Upper lobe of left lung (tissue), 6 donors: ENCODE measurements around the gene OPRPN. TPM values are rescaled to one million over a fixed set of nuclear protein-coding genes. Genes with fewer than 3 reads are reported as not detected.

ENCODE experiments used
- ATAC-seq, 2 donors: fragments of 200-7000 bp; cut with Tn5 transposase; one replicate each; pipeline ENCODE4 v1.9.1; 2022; ENCODE audit warnings: mild to moderate bottlenecking in 2 of 2, moderate library complexity in 2 of 2; ENCODE audit not compliant: low FRiP score in 2 of 2
- DNase-seq, 2 donors: peaks; one replicate each; pipeline ENCODE4 v3.0.0-alpha.2; 2019 to 2020
- H3K27ac ChIP-seq, 4 donors: fragments of 200-600 bp; sonication (generic); one replicate each; pipeline ENCODE4 v1.5.1; 2016 to 2019
- H3K27me3 ChIP-seq, 4 donors: fragments of 200-600 bp; sonication (generic); one replicate each; pipeline ENCODE4 v1.5.1; 2017 to 2019
- H3K36me3 ChIP-seq, 4 donors: fragments of 200-600 bp; sonication (generic); one replicate each; pipeline ENCODE4 v1.5.1; 2016 to 2019
- H3K4me1 ChIP-seq, 4 donors: fragments of 200-600 bp; sonication (generic); one replicate each; pipeline ENCODE4 v1.5.1; 2018 to 2019
- H3K4me3 ChIP-seq, 4 donors: fragments of 200-600 bp; sonication (generic); one replicate each; pipeline ENCODE4 v1.5.1; 2017 to 2019; ENCODE audit warnings: mild to moderate bottlenecking in 2 of 4, moderate library complexity in 1 of 4
- H3K9me3 ChIP-seq, 4 donors: fragments of 200-600 bp; sonication (generic); one replicate each; pipeline ENCODE4 v1.5.1; 2018 to 2019
- EP300 ChIP-seq, 4 donors: sonication (generic); formaldehyde crosslinking; IDR thresholded peaks; one replicate each; pipeline ENCODE4 v1.5.1; 2017; ENCODE audit warnings: antibody characterized with exemption in 4 of 4, control low read depth in 2 of 4
- POLR2A ChIP-seq, 4 donors: fragments of 450-650 bp; IDR thresholded peaks; one replicate each; pipeline ENCODE4 v1.5.1; 2016 to 2017; ENCODE audit warnings: antibody characterized with exemption in 4 of 4, mild to moderate bottlenecking in 2 of 4
- POLR2AphosphoS5 ChIP-seq, 2 donors: sonication (generic); formaldehyde crosslinking; IDR thresholded peaks; one replicate each; pipeline ENCODE4 v1.5.1; 2017; ENCODE audit warnings: antibody characterized with exemption in 2 of 2
- WGBS, 2 donors: methylation state at CpG; one replicate each; pipeline ENCODE4 v1.1.5; 2017 to 2018; 5-methylcytosine and 5-hydroxymethylcytosine counted together
- total RNA-seq, 6 donors: library from RNA; depleted of rRNA in 4 of 6; stranded (reverse); fragments of >200 nt in 4 of 6; gene quantifications; one replicate each; pipeline versions ENCODE4 v1.1.0 to v1.2.1, GENCODE V29; 2016 to 2021
- TF ChIP-seq, protein P1 (sequence below), 6 experiments: fragments of 450-650 bp in 4 of 6; fragments of 200-600 bp in 2 of 6; sonication (generic) in 2 of 6; IDR thresholded peaks; one replicate each; pipeline ENCODE4 v1.5.1; 2016 to 2019; ENCODE audit warnings: antibody characterized with exemption in 6 of 6
- donor health status: DM: no; HTN: no; CAD: no; lungs with moderate emphysema.
- donor health status: DM: no; HTN: yes; CAD: no; lungs with severe emphysema.

The OPRPN gene
- total RNA-seq, 6 donors from 2014 or later, result not detected

- Histone ChIP-seq H3K27ac (no peak within 1 kb of the TSS), H3K27me3 (no peaks in the 10 kb centered on the region), H3K36me3 (no peaks in the 10 kb centered on the region), H3K4me3 (no peak within 1 kb of the TSS), H3K4me1 (no peaks in the 10 kb centered on the region), H3K9me3 (no peaks in the 10 kb centered on the region)
- ATAC-seq (no peak), DNase-seq (no peak)
- 62 to 65% methylated on average over 5 of the region's 5 CpGs for WGBS, 2 donors
- TF ChIP-seq, protein P1, sequence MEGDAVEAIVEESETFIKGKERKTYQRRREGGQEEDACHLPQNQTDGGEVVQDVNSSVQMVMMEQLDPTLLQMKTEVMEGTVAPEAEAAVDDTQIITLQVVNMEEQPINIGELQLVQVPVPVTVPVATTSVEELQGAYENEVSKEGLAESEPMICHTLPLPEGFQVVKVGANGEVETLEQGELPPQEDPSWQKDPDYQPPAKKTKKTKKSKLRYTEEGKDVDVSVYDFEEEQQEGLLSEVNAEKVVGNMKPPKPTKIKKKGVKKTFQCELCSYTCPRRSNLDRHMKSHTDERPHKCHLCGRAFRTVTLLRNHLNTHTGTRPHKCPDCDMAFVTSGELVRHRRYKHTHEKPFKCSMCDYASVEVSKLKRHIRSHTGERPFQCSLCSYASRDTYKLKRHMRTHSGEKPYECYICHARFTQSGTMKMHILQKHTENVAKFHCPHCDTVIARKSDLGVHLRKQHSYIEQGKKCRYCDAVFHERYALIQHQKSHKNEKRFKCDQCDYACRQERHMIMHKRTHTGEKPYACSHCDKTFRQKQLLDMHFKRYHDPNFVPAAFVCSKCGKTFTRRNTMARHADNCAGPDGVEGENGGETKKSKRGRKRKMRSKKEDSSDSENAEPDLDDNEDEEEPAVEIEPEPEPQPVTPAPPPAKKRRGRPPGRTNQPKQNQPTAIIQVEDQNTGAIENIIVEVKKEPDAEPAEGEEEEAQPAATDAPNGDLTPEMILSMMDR (IDR thresholded peaks at IDR 0.05), result no peak
- TF ChIP-seq EP300 (IDR thresholded peaks at IDR 0.05) (no peak), POLR2AphosphoS5 (IDR thresholded peaks at IDR 0.05) (no peak), POLR2A (IDR thresholded peaks at IDR 0.05) (no peak)
Measured at GRCh38 chr4:70382691-70383181, 15.0 kb upstream of the OPRPN start, which contains the start of gene SMR3B. Gene SMR3B, plus strand, starts transcription at chr4:70383131. Its CDS starts 1,380 bp downstream, at chr4:70384511.

GRCh38 chr4:70392057-70392776 is 5.5 kb upstream of the OPRPN start:
- ATAC-seq (no peak), DNase-seq (no peak)
- H3K4me1 ChIP-seq, result no peaks in the 10 kb centered on the region
- 59 to 62% methylated on average over 2 of the region's 2 CpGs for WGBS, 2 donors
- TF ChIP-seq POLR2AphosphoS5 (IDR thresholded peaks at IDR 0.05) (no peak), POLR2A (IDR thresholded peaks at IDR 0.05) (no peak), EP300 (IDR thresholded peaks at IDR 0.05) (no peak)
- TF ChIP-seq, protein P1 (IDR thresholded peaks at IDR 0.05), result no peak
- H3K4me3 ChIP-seq, result no peak overlapping the region
- no peaks in the 10 kb centered on the region for H3K36me3 ChIP-seq
- H3K27me3 ChIP-seq, result no peaks in the 10 kb centered on the region
- no peak overlapping the region for H3K27ac ChIP-seq
- no peaks in the 10 kb centered on the region for H3K9me3 ChIP-seq

DNA sequence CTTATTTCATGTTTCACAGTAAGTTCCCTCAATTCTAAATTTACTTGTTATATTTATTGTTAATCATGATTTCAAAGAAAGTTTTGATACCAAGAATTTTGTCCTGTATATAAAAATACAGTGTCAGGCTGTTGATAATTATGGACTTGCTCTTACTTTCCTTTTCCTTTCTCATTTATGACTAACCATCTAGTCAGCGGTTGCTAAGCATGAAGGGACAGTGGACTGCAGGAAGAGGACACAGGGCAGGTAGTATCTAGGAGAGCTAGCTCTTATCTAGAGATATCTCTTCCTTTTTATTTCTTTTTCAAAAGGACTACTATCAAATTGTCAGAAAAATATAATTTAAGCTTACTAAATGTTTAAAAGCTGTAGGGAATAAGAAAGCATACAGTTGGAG is 1.6 kb downstream of the OPRPN start:
- no peaks in the 10 kb centered on the region for H3K9me3 ChIP-seq
- no peaks in the 10 kb centered on the region for H3K27me3 ChIP-seq
- no peaks in the 10 kb centered on the region for H3K36me3 ChIP-seq

DNA sequence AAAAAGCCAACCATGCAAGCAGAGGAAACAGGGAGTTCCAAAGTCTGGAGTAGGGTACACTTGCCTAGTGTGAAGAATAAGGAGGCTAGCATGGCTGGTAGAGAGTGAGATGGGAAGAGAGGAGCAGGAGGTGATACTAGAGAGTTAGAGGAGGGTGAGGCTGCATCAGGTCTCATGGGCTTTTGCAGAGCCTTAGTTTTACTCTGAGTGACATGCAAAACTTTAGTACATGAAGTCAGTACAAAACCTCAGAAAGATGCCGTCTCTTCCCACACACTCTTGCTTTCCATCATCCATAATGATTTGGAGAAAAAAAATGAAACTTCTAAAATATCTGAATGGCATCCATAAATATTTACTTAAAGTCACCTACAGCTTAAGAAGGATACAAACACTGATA is 5.0 kb downstream of the OPRPN start:
- no peaks in the 10 kb centered on the region for H3K9me3 ChIP-seq
- H3K4me1 ChIP-seq, result no peaks in the 10 kb centered on the region
- H3K27ac ChIP-seq, result no peak overlapping the region
- WGBS, 2 donors, result 74 to 81% methylated on average over 1 of the region's 1 CpG
- H3K36me3 ChIP-seq, result no peaks in the 10 kb centered on the region
- DNase-seq (no peak), ATAC-seq (no peak)
- no peak for TF ChIP-seq POLR2A (IDR thresholded peaks at IDR 0.05)
- no peak overlapping the region for H3K4me3 ChIP-seq
- H3K27me3 ChIP-seq, result no peaks in the 10 kb centered on the region

More for the DNA sequence above, 1.6 kb downstream of the OPRPN start:
- TF ChIP-seq POLR2A (IDR thresholded peaks at IDR 0.05) (no peak), POLR2AphosphoS5 (IDR thresholded peaks at IDR 0.05) (no peak), EP300 (IDR thresholded peaks at IDR 0.05) (no peak)
- TF ChIP-seq, protein P1 (IDR thresholded peaks at IDR 0.05), result no peak
- Histone ChIP-seq H3K4me1 (no peaks in the 10 kb centered on the region), H3K27ac (no peak overlapping the region), H3K4me3 (no peak overlapping the region)
- 83 to 86% methylated on average over 1 of the region's 1 CpG for WGBS, 2 donors
- DNase-seq (no peak), ATAC-seq (no peak)

DNA sequence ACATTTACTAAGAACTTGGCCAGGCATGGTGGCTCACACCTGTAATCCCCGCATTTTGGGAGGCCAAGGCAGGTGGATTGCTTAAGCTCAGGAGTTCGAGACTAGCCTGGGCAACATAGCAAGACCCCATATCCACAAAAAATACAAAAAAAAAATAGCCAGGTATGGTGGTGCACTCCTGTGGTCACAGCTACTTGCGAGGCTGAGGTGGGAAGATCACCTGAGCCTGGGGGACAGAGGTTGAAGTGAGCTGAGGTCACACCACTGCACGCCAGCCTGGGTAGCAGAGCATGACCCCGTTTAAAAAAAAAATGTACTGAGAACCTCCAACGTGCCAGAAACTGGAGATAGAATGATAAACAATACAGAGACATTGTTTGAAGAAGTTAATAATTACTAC is 8.0 kb downstream of the OPRPN start:
- no peaks in the 10 kb centered on the region for H3K9me3 ChIP-seq
- ATAC-seq, result no peak
- no peaks in the 10 kb centered on the region for H3K27me3 ChIP-seq
- DNase-seq, result no peak
- TF ChIP-seq, protein P1 (IDR thresholded peaks at IDR 0.05), result no peak
- TF ChIP-seq EP300 (IDR thresholded peaks at IDR 0.05) (no peak), POLR2A (IDR thresholded peaks at IDR 0.05) (no peak), POLR2AphosphoS5 (IDR thresholded peaks at IDR 0.05) (no peak)
- 62 to 72% methylated on average over 6 of the region's 6 CpGs for WGBS, 2 donors
- H3K27ac ChIP-seq, result no peak overlapping the region
- no peak overlapping the region for H3K4me3 ChIP-seq
- H3K4me1 ChIP-seq, result no peaks in the 10 kb centered on the region
- no peaks in the 10 kb centered on the region for H3K36me3 ChIP-seq
